Tibial nerve (tissue), 4 donors: ENCODE results near the gene PCDH9. TPM values are rescaled to one million over a fixed set of nuclear protein-coding genes. Genes with fewer than 3 reads are reported as not detected.

Source experiments
- DNase-seq, 2 donors: peaks; one replicate each; pipeline ENCODE4 v3.0.0-alpha.2; 2019; ENCODE audit warnings: low spot score in 2 of 2
- H3K27ac ChIP-seq, 4 donors: fragments of 200-600 bp; sonication (generic) in 3 of 4; one replicate each; pipeline ENCODE4 v1.5.1; 2017 to 2019; ENCODE audit warnings: mild to moderate bottlenecking in 1 of 4
- H3K27me3 ChIP-seq, 2 donors: fragments of 200-600 bp; sonication (generic) in 1 of 2; one replicate each; pipeline versions ENCODE4 v1.5.1 to v1.6.0; 2017 to 2019
- H3K36me3 ChIP-seq, 3 donors: fragments of 200-600 bp; sonication (generic); one replicate each; pipeline ENCODE4 v1.5.1; 2018 to 2019
- H3K4me1 ChIP-seq, 4 donors: fragments of 200-600 bp; sonication (generic) in 3 of 4; one replicate each; pipeline ENCODE4 v1.5.1; 2017 to 2019
- H3K4me3 ChIP-seq, 4 donors: fragments of 200-600 bp; sonication (generic) in 3 of 4; one replicate each; pipeline ENCODE4 v1.5.1; 2017 to 2019; ENCODE audit warnings: mild to moderate bottlenecking in 1 of 4, moderate library complexity in 1 of 4
- H3K9me3 ChIP-seq, 4 donors: fragments of 200-600 bp; sonication (generic) in 3 of 4; one replicate each; pipeline ENCODE4 v1.5.1; 2017 to 2019
- CTCF ChIP-seq, 5 experiments: fragments of 200-600 bp in 3 of 5; fragments of 450-650 bp in 2 of 5; sonication (generic) in 3 of 5; IDR thresholded peaks; one replicate each; pipeline ENCODE4 v1.5.1; 2016 to 2019; ENCODE audit warnings: antibody characterized with exemption in 5 of 5, mild to moderate bottlenecking in 3 of 5, moderate library complexity in 2 of 5
- EP300 ChIP-seq, 2 donors: sonication (generic); formaldehyde crosslinking; IDR thresholded peaks; one replicate each; pipeline ENCODE4 v1.6.1; 2017; ENCODE audit warnings: antibody characterized with exemption in 2 of 2, mild to moderate bottlenecking in 1 of 2
- POLR2A ChIP-seq, 2 donors: fragments of 450-650 bp; IDR thresholded peaks; one replicate each; pipeline ENCODE4 v1.6.1; 2017; ENCODE audit warnings: antibody characterized with exemption in 2 of 2, mild to moderate bottlenecking in 2 of 2, moderate library complexity in 2 of 2
- WGBS, 2 donors: methylation state at CpG; one replicate each; pipeline ENCODE4 v1.1.5; 2018; 5-methylcytosine and 5-hydroxymethylcytosine counted together
- total RNA-seq, 4 donors: library from RNA; depleted of rRNA; stranded (reverse); fragments of >200 nt; gene quantifications; one replicate each; pipeline ENCODE4 v1.1.0, GENCODE V29; 2016

Gene PCDH9
- total RNA-seq, 4 donors from 2014 or later = 11.8 to 28.6 (median 14.4) TPM

- Histone ChIP-seq H3K4me1 (no peaks in the 10 kb centered on the region), H3K36me3 (no peaks in the 10 kb centered on the region), H3K27me3 (no peaks in the 10 kb centered on the region), H3K9me3 (no peaks in the 10 kb centered on the region), H3K27ac (no peak overlapping the region), H3K4me3 (no peak overlapping the region)
- TF ChIP-seq CTCF (IDR thresholded peaks at IDR 0.05) (no peak), EP300 (IDR thresholded peaks at IDR 0.05) (no peak), POLR2A (IDR thresholded peaks at IDR 0.05) (no peak)
- DNase-seq = no peak
- WGBS, 2 donors = 31 to 60% methylated on average over 1 of the region's 1 CpG
These were observed 408.6 kb downstream of the PCDH9 start for GRCh38 chr13:66821551-66821950.

- Histone ChIP-seq H3K27ac (no peak overlapping the region), H3K4me3 (no peak overlapping the region), H3K27me3 (no peaks in the 10 kb centered on the region), H3K36me3 (no peaks in the 10 kb centered on the region), H3K9me3 (no peaks in the 10 kb centered on the region), H3K4me1 (peaks cover 0 to under 1% (median 0%) of the 10 kb centered on the region in 4 donors)
- TF ChIP-seq CTCF (IDR thresholded peaks at IDR 0.05) (no peak), POLR2A (IDR thresholded peaks at IDR 0.05) (no peak), EP300 (IDR thresholded peaks at IDR 0.05) (no peak)
- no peak for DNase-seq
These were observed 418.7 kb downstream of the PCDH9 start for GRCh38 chr13:66811455-66811854.

- Histone ChIP-seq H3K27ac (no peak overlapping the region), H3K9me3 (no peaks in the 10 kb centered on the region), H3K4me1 (peaks cover 0 to 12% (median 0%) of the 10 kb centered on the region in 4 donors), H3K4me3 (no peak overlapping the region), H3K36me3 (no peaks in the 10 kb centered on the region), H3K27me3 (no peaks in the 10 kb centered on the region)
- TF ChIP-seq EP300 (IDR thresholded peaks at IDR 0.05) (no peak), POLR2A (IDR thresholded peaks at IDR 0.05) (no peak), CTCF (IDR thresholded peaks at IDR 0.05) (no peak)
- WGBS, 2 donors = 84 to 97% methylated on average over 1 of the region's 1 CpG
- DNase-seq = no peak
These were observed 420.7 kb downstream of the PCDH9 start for GRCh38 chr13:66809485-66809884.

GRCh38 chr13:66807251-66807650 lies 422.9 kb downstream of the PCDH9 start:
- H3K4me3 ChIP-seq = no peak overlapping the region
- no peaks in the 10 kb centered on the region for H3K9me3 ChIP-seq
- WGBS, 2 donors = 94 to 98% methylated on average over 1 of the region's 1 CpG

GRCh38 chr13:66805657-66806056 lies 424.5 kb downstream of the PCDH9 start:
- TF ChIP-seq EP300 (IDR thresholded peaks at IDR 0.05) (no peak), CTCF (IDR thresholded peaks at IDR 0.05) (no peak), POLR2A (IDR thresholded peaks at IDR 0.05) (no peak)
- Histone ChIP-seq H3K27me3 (no peaks in the 10 kb centered on the region), H3K27ac (no peak overlapping the region), H3K4me1 (peaks cover 0 to 22% (median 0%) of the 10 kb centered on the region in 4 donors), H3K4me3 (no peak overlapping the region), H3K36me3 (no peaks in the 10 kb centered on the region), H3K9me3 (no peaks in the 10 kb centered on the region)
- 33 to 42% methylated on average over 1 of the region's 1 CpG for WGBS, 2 donors
- peak in 1 of 2 donors; percentile 50 for DNase-seq

More at GRCh38 chr13:66807251-66807650, 422.9 kb downstream of the PCDH9 start:
- no peak for DNase-seq
- no peak overlapping the region for H3K27ac ChIP-seq
- no peaks in the 10 kb centered on the region for H3K27me3 ChIP-seq
- H3K4me1 ChIP-seq = peaks cover 0 to 22% (median 0%) of the 10 kb centered on the region in 4 donors
- TF ChIP-seq POLR2A (IDR thresholded peaks at IDR 0.05) (no peak), EP300 (IDR thresholded peaks at IDR 0.05) (no peak), CTCF (IDR thresholded peaks at IDR 0.05) (no peak)
- H3K36me3 ChIP-seq = no peaks in the 10 kb centered on the region
